Central memory CD8-positive, alpha-beta T cell (primary cell): ENCODE results near the gene MAPK8.

Source experiments
- ATAC-seq: fragments of 150-1000 bp; cut with Tn5 transposase; replicated peaks from 2 replicates; pipeline ENCODE4 v1.10.0; 2022; ENCODE audit warnings: mild to moderate bottlenecking, moderate FRiP score, moderate number of reproducible peaks; ENCODE audit not compliant: poor library complexity, severe bottlenecking; ENCODE audit errors: extremely low read depth
- DNase-seq, 2 donors: peaks; one replicate each; pipeline ENCODE4 v3.0.0; 2021; ENCODE audit warnings: low spot score in 2 of 2
- H3K27ac Mint-ChIP-seq: one replicate; pipeline ENCODE4 v1.8.0; 2022; ENCODE audit warnings: low read depth, mild to moderate bottlenecking, moderate library complexity, mixed read lengths
- H3K27me3 Mint-ChIP-seq: one replicate; pipeline ENCODE4 v1.8.0; 2022; ENCODE audit warnings: mixed read lengths
- H3K36me3 Mint-ChIP-seq: one replicate; pipeline ENCODE4 v1.8.0; 2022; ENCODE audit warnings: mild to moderate bottlenecking, moderate library complexity, mixed read lengths; ENCODE audit not compliant: insufficient read depth
- H3K4me1 Mint-ChIP-seq: one replicate; pipeline ENCODE4 v1.8.0; 2022; ENCODE audit warnings: mixed read lengths
- H3K4me3 Mint-ChIP-seq: one replicate; pipeline ENCODE4 v1.8.0; 2022; ENCODE audit warnings: mild to moderate bottlenecking, moderate library complexity, mixed read lengths
- H3K9me3 Mint-ChIP-seq: one replicate; pipeline ENCODE4 v1.8.0; 2022; ENCODE audit warnings: mixed read lengths

The MAPK8 gene

DNA sequence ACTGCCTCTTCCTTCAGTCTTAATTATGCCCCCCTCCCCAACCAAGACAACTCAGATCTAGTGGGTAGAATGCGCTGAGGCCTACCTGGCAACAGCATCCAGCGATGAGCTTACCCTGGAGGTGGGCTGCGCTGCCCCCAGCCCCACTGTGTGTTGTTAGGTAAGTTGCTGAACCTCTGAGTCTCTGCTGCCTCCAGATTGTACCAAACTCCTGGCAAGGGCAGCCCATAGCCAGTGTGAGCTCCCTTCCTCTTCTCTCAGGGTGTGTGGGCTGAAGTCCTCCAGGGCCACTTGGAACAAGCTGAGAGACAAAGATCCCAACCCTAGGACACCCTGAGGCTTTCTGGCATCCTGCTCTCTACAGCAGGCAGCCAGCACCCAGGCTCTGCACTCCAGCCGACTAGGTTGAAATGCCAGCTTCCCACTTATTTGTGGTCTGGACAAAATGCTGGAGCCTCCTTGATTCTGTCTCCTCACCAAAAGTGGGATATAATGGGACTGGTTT is 163.1 kb downstream of the MAPK8 start:
- no peak for DNase-seq
- no peaks in the 10 kb centered on the region for H3K27me3 Mint-ChIP-seq
- no peak overlapping the region for H3K27ac Mint-ChIP-seq
- no peaks in the 10 kb centered on the region for H3K4me1 Mint-ChIP-seq
- H3K9me3 Mint-ChIP-seq, result no peaks in the 10 kb centered on the region
- no peak overlapping the region for H3K4me3 Mint-ChIP-seq
- H3K36me3 Mint-ChIP-seq, result no peaks in the 10 kb centered on the region
- no peak for ATAC-seq

GRCh38 chr10:48470115-48470892 is 163.8 kb downstream of the MAPK8 start:
- Mint-ChIP-seq H3K27ac (no peak overlapping the region), H3K4me1 (no peaks in the 10 kb centered on the region), H3K4me3 (no peak overlapping the region), H3K27me3 (no peaks in the 10 kb centered on the region), H3K9me3 (no peaks in the 10 kb centered on the region), H3K36me3 (no peaks in the 10 kb centered on the region)
- ATAC-seq, result no peak
- DNase-seq, result no peak

- no peak overlapping the region for H3K27ac Mint-ChIP-seq
- no peaks in the 10 kb centered on the region for H3K9me3 Mint-ChIP-seq
- H3K4me1 Mint-ChIP-seq, result no peaks in the 10 kb centered on the region
- no peak overlapping the region for H3K4me3 Mint-ChIP-seq
- ATAC-seq (no peak), DNase-seq (no peak)
- H3K27me3 Mint-ChIP-seq, result peaks cover 5% of the 10 kb centered on the region
- H3K36me3 Mint-ChIP-seq, result no peaks in the 10 kb centered on the region
Measured at GRCh38 chr10:48470893-48471805, 164.7 kb downstream of the MAPK8 start.

- H3K36me3 Mint-ChIP-seq, result no peaks in the 10 kb centered on the region
- no peaks in the 10 kb centered on the region for H3K4me1 Mint-ChIP-seq
- H3K27me3 Mint-ChIP-seq, result peaks cover 18% of the 10 kb centered on the region
- no peak overlapping the region for H3K4me3 Mint-ChIP-seq
- DNase-seq (no peak), ATAC-seq (no peak)
- H3K9me3 Mint-ChIP-seq, result no peaks in the 10 kb centered on the region
- no peak overlapping the region for H3K27ac Mint-ChIP-seq
Measured at GRCh38 chr10:48472501-48473069, 166.1 kb downstream of the MAPK8 start.

DNA sequence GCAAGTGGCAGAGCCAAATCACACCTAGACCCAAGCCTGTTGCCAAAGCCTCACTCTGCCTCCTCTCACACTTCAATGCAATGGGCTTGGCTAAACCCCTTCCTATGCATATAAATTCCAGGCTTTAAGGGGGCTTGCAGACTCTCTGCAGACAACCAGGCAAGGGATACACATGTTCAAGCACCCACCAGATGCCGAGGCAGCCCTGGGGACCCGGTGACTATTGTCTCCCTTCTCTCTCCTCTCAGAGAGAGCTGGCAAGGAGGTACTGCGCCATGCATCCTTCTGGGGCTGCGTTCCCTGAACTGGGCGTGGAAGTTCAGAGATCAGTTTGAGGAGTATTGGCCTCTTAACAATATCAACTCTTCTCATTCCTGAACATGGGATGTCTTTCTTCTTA is 167.2 kb downstream of the MAPK8 start:
- no peak for DNase-seq
- no peaks in the 10 kb centered on the region for H3K9me3 Mint-ChIP-seq
- H3K27ac Mint-ChIP-seq, result no peak overlapping the region
- no peak overlapping the region for H3K4me3 Mint-ChIP-seq
- no peaks in the 10 kb centered on the region for H3K4me1 Mint-ChIP-seq
- no peaks in the 10 kb centered on the region for H3K36me3 Mint-ChIP-seq
- ATAC-seq, result no peak
- peaks cover 26% of the 10 kb centered on the region for H3K27me3 Mint-ChIP-seq

- DNase-seq, result no peak
Measured at GRCh38 chr10:48474765-48475365, 168.4 kb downstream of the MAPK8 start.

GRCh38 chr10:48475943-48476278 is 169.4 kb downstream of the MAPK8 start:
- no peak for ATAC-seq
- Mint-ChIP-seq H3K27me3 (peaks cover 48% of the 10 kb centered on the region), H3K27ac (no peak overlapping the region), H3K4me1 (no peaks in the 10 kb centered on the region), H3K4me3 (no peak overlapping the region), H3K36me3 (no peaks in the 10 kb centered on the region), H3K9me3 (no peaks in the 10 kb centered on the region)
- no peak for DNase-seq

More at GRCh38 chr10:48474765-48475365, 168.4 kb downstream of the MAPK8 start:
- no peaks in the 10 kb centered on the region for H3K4me1 Mint-ChIP-seq
- no peak overlapping the region for H3K27ac Mint-ChIP-seq
- H3K9me3 Mint-ChIP-seq, result no peaks in the 10 kb centered on the region
- peaks cover 38% of the 10 kb centered on the region for H3K27me3 Mint-ChIP-seq
- no peaks in the 10 kb centered on the region for H3K36me3 Mint-ChIP-seq
- no peak for ATAC-seq
- no peak overlapping the region for H3K4me3 Mint-ChIP-seq

DNA sequence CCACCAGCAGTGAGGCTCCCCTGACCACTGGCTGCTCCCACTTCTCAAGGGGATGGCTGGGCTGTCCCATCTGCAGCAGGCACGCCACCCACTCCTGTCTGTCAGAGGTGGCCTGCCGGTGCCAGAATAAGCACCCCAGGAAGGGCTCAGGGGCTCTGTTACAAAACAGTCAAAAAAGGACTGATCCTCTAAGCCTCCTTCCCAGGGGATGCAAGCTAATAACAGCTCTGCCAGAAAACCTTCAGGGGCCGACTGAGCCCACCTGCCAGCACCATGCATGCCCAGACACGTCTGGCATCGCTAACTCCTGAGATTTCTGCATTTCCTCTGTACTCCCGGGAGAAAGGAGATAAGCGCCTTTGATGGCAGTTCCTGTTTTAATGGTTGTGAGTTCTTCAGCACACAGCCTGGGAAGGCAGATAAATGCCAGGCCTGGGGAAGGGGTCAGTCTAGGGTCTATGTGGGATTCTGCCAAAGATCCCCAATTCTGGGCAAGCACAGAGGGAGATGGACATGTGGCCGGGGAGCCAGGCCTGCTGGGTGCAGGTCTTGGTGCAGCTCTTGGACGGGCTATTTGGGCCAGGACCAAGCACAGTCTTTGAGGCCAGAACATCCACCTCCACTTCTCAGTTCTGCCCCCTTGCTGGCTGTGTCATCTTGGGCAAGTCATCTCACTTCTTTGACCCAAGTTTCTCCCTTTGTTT is 170.0 kb downstream of the MAPK8 start:
- H3K4me3 Mint-ChIP-seq, result no peak overlapping the region
- ATAC-seq (no peak), DNase-seq (no peak)
- H3K36me3 Mint-ChIP-seq, result no peaks in the 10 kb centered on the region
- no peaks in the 10 kb centered on the region for H3K4me1 Mint-ChIP-seq
- H3K27me3 Mint-ChIP-seq, result peaks cover 50% of the 10 kb centered on the region
- H3K27ac Mint-ChIP-seq, result no peak overlapping the region
- H3K9me3 Mint-ChIP-seq, result no peaks in the 10 kb centered on the region

GRCh38 chr10:48477141-48477540 is 170.7 kb downstream of the MAPK8 start:
- H3K4me1 Mint-ChIP-seq, result no peaks in the 10 kb centered on the region
- peaks cover 50% of the 10 kb centered on the region for H3K27me3 Mint-ChIP-seq
- H3K27ac Mint-ChIP-seq, result no peak overlapping the region
- no peaks in the 10 kb centered on the region for H3K36me3 Mint-ChIP-seq
- ATAC-seq (no peak), DNase-seq (no peak)
- H3K4me3 Mint-ChIP-seq, result no peak overlapping the region
- no peaks in the 10 kb centered on the region for H3K9me3 Mint-ChIP-seq

DNA sequence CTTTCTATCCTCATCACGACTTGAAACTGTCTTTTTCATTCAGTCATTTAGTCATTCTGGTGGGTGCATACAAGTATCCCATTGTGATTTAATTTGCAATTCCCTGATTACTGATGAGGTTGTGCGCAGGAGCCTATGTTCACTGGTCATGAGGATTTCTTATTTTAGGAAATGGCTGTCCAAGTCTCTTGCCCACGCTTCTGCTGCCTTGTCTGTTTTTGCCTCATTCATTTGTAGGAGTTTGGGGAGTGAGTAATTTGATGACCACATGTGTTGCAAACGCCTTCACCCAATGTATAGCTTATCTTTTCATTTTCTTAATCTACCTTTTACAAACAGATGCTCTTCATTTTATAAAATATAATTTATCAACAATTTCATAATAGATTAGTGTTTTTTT is 171.1 kb downstream of the MAPK8 start:
- no peaks in the 10 kb centered on the region for H3K4me1 Mint-ChIP-seq
- no peak overlapping the region for H3K4me3 Mint-ChIP-seq
- peaks cover 50% of the 10 kb centered on the region for H3K27me3 Mint-ChIP-seq
- no peaks in the 10 kb centered on the region for H3K36me3 Mint-ChIP-seq
- no peak overlapping the region for H3K27ac Mint-ChIP-seq
- no peak for ATAC-seq
- DNase-seq, result no peak
- no peaks in the 10 kb centered on the region for H3K9me3 Mint-ChIP-seq

DNA sequence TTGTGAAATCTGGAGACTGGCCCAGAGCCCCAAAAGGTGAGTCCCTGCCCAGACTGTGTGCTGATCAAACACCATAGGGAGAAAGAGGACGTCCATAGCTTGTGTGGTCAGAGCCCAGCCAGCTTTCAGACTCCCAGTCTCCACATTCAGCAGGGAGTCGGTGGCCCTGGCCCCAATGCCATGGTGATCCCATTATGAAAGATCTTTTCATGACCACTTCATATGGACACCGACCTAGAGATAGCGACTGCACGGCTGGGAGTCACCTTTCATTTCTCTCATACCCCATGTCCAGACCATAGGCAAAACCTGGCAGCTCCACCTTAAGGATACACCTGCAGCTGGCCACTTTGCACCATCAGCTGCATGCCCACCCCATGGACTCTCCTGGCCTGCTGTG is 172.0 kb downstream of the MAPK8 start:
- Mint-ChIP-seq H3K9me3 (no peaks in the 10 kb centered on the region), H3K4me1 (no peaks in the 10 kb centered on the region), H3K36me3 (no peaks in the 10 kb centered on the region), H3K27me3 (peaks cover 56% of the 10 kb centered on the region), H3K27ac (no peak overlapping the region), H3K4me3 (no peak overlapping the region)
- DNase-seq (no peak), ATAC-seq (no peak)
